GM18858 (cell line): Measurements from ENCODE around the gene VEGFB.

ENCODE experiments used
- ATAC-seq: cut with Tn5 transposase; IDR thresholded peaks from one replicate; pipeline ENCODE4 v1.9.1; 2021; ENCODE audit not compliant: unreplicated experiment

The VEGFB gene

DNA sequence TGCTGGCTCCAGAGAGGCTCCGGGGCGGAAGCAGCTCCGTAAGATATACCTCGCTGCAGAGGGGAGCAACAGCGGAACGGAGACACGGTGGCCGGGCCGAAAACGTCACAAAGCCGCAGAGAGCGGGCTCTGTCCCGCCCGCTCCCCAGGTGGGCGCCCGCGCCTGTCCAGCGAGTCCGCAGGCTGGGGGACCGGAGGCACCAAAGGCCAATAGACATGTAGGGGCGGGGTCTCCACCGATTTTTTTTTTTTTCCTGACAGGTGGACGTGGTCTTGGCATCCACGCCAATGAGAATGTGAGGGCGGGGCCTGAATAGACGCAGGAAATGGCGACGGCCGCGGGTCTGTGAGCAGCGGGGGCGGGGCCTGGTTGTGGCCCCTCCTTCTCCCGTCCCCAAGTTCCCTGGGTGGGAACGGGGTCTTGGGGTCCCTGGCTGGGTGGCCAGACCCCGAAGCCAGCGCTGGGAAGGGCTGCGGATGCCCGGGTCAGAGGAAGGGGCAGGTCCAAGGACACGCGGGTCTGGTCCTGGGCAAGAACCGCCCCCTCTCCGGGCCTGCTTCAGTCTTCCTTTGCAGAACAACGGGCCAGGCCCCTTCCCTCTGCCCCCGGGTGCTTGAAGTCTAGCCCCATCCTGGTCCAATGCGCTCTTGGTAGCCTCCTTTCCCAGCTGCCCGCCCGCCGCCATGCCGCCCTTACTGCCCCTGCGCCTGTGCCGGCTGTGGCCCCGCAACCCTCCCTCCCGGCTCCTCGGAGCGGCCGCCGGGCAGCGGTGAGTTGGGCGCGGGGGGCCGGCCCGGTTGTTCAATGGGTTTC is 4.0 kb upstream of the VEGFB start, which contains the start of gene DNAJC4:
TSS of gene DNAJC4 (plus strand) at position 378 of the 814 bp plus-strand sequence. CDS start at position 685, 307 bp downstream.
- ATAC-seq = no peak

DNA sequence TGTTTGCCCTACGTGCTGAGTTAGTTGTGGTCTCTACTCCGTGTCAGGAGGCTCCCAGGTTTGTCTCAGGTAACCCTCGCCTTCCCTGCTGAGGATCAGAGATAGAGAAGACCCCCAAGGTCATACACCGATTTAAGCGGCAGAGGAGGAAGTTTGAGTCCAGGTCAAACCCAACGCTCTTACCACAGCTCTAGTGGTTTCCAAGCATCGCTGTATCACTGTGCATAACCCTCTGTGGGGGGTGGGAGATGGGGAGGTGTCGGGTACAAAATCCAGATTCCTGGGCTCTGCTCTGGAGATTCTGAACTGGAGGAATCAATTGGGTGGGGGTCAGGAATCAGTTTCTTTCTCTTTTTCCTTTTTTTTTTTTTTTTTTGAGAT is 3.4 kb upstream of the VEGFB start:
- no peak for ATAC-seq

DNA sequence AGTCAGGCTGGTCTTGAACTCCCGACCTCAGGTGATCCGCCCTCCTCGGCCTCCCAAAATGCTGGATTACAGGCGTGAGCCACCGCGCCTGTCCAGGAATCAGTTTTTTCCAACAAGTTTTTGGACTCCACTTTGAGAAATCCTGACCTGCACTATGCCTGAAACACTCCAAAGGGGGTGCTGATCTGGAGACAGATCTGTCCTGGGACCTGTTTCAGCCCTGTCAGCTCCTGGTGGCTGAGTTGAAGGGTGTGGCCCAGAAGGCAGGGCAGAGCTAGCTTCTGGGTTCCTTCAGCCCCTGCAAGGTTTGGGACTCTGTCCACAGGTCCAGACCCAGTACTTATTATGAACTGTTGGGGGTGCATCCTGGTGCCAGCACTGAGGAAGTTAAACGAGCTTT is 2.8 kb upstream of the VEGFB start:
- ATAC-seq = no peak

DNA sequence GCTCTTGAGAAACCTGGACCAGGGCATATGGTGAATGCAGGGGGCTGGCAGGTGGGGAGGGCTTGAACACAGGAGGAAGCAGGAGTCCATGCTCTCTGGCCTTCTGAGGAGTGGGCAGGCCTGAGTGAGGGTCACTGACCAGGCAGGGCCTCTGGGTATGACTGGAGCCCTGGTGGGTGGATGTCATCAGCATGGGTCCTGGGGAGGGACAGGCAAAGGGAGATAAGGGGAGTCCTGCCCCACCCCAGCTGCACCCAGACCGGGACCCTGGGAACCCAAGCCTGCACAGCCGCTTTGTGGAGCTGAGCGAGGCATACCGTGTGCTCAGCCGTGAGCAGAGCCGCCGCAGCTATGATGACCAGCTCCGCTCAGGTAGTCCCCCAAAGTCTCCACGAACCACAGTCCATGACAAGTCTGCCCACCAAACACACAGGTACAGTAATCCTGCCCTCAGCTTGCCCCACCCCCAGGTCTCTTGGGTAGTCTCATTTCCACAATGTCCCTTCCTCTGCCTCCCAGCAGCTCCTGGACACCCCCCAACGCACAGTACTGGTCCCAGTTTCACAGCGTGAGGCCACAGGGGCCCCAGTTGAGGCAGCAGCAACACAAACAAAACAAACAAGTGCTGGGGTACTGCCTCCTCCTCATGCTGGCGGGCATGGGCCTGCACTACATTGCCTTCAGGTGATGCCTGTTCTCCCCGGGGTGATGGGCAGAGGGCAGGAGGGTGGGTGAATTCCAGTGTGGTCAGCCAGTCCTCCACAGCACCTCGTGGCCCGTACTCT is 2.0 kb upstream of the VEGFB start:
- ATAC-seq = no peak

DNA sequence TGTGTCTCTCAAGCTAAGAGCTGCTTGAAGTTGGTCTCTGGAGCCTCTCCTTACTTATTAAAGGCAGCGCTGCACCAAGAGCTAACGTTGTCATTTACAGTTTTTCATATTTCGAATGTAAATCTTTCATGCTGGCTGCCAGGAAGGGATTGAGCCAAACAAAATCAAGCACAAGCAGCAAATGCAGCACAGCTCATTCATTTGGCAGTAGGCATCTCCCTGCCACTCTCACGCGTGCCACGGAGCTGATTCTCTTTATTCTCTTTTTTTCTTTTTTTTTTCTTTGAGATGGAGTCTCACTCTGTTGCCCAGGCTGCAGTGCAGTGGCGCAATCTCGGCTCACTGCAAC is 1.4 kb upstream of the VEGFB start:
- ATAC-seq = no peak

DNA sequence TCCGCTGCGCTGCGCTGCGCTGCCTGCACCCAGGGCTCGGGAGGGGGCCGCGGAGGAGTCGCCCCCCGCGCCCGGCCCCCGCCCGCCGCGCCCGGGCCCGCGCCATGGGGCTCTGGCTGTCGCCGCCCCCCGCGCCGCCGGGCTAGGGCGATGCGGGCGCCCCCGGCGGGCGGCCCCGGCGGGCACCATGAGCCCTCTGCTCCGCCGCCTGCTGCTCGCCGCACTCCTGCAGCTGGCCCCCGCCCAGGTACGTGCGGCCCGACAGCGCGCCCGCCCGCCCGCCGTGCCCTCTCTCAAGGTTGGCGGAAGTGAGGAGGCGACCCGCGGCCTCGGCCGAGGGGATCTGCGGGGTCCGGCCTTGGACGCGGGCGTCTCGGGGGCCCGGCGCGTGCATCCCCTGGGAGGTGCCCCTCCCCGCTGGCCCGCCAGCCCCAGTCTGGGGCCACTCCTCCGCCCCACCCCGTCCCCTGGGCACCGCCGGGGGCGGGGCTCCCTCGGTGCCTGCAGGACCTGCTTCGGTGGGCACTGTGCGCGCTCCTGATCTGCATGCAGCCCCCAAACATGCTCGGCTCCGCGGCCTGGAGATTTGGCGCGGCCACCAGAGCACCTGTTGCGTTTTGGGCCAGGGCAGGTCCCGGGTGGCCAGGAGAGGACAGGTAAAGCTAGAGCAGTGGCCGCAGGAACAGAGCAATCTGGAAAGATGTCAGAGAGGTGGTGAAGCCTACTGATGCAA is 429 bp downstream of the VEGFB start:
- ATAC-seq = no peak

DNA sequence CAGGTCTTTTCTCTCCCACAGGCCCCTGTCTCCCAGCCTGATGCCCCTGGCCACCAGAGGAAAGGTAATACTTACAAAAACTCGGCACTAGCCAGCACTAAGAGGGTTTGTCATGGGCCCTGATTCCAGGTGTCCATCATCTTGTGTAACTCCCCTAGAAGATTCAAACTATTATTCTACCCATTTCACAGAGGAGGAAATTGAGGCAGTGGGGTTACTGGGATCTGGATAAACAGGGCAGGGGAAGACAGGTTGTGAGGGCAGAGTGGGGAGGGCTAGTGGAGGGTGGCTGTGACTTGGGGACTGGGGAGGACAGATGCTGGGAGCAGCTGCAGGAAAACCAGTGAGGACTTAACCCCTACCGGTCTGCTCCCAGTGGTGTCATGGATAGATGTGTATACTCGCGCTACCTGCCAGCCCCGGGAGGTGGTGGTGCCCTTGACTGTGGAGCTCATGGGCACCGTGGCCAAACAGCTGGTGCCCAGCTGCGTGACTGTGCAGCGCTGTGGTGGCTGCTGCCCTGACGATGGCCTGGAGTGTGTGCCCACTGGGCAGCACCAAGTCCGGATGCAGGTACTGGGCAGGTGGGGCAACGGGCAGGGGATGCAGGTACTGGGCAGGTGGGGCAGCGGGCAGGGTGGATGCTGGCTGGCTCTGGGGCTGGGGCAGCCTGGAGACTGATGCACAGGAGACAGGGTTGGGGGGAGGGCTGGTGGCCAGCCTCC is 1.2 kb downstream of the VEGFB start:
- no peak for ATAC-seq

DNA sequence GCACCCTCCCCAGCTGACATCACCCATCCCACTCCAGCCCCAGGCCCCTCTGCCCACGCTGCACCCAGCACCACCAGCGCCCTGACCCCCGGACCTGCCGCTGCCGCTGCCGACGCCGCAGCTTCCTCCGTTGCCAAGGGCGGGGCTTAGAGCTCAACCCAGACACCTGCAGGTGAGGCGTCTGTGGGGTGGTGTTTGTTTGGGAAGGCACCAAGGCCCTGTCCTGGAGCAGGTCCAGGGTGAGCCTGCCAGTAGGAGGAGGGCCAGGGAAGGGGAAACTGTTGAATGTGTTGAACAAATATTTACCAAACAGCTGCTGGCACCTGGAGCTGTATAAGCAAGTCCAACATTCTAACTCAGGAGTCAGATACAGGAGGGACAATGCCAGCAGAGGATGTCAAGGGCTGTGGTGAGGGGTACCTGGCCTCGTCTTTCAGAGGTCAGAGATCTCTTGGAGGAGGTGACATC is 3.1 kb downstream of the VEGFB start:
- ATAC-seq = no peak

DNA sequence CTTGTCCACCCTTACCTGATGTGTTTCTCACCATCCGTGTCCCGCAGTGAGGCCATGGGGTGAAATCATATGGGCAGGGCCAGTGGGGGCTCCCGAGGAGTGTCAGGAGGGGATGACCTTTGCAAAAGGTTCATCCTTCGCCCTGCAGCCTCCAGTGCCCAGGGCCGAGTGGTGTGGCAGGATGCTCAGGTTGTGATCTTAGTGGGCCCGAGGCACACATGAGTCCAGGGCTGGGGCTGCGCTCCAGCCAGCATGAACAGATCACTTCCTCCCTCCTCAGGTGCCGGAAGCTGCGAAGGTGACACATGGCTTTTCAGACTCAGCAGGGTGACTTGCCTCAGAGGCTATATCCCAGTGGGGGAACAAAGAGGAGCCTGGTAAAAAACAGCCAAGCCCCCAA is 3.7 kb downstream of the VEGFB start:
- ATAC-seq = no peak

DNA sequence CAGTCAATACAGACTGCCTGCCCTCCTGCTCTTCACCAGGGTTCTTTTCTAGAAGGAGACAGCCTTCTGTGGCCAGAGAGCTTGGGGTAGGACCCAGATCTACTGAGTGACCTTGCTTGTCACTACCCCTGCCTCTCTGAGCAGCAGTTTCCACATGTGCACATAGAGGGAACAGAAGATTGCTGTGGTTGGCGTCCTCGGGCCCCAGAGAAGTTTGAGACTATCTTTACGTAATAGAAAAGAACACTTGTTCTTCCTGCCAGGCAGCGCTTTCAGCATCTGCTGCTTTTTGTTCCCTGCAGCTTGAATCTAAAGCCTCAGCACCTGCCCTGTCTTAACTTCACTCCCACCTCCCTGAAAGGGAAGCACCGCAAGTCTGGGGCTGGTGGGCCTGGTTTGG is 4.6 kb downstream of the VEGFB start:
- ATAC-seq = no peak

DNA sequence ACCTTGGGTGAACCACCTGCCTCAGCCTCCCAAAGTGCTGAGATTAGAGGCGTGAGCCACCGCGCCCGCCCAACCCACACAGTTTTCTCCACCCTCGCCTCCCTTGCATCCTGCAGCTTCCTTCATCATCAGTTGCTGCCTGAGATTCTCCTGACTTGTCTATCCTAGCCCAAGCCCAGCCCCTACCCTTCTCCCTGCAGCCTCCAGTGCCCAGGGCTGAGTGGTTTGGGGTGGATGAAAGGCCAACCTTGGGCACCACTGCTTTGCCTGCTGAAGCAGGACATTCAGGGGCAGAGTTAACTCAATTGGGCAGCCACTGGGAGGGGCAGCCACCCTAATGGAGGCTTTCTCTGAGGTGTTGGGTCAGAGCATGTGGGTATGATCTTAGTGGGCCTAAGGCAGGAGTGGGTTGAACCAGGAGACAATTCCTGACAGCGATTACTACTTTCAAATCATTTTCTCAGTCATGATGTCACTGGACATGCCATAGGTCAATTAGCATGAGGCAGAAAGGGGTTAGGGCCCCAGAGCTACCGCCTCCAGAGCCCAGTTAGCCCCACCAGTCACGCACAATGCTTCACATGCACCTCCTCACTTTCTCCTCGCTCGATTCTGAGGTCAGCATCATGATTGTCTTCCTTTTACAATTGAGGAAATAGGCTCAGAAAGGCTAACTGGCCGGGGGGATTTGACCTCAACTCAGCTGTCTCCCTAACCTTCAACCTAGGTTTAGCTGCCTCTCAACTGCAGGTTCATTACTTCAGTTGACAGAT is 5.5 kb downstream of the VEGFB start:
- no peak for ATAC-seq

DNA sequence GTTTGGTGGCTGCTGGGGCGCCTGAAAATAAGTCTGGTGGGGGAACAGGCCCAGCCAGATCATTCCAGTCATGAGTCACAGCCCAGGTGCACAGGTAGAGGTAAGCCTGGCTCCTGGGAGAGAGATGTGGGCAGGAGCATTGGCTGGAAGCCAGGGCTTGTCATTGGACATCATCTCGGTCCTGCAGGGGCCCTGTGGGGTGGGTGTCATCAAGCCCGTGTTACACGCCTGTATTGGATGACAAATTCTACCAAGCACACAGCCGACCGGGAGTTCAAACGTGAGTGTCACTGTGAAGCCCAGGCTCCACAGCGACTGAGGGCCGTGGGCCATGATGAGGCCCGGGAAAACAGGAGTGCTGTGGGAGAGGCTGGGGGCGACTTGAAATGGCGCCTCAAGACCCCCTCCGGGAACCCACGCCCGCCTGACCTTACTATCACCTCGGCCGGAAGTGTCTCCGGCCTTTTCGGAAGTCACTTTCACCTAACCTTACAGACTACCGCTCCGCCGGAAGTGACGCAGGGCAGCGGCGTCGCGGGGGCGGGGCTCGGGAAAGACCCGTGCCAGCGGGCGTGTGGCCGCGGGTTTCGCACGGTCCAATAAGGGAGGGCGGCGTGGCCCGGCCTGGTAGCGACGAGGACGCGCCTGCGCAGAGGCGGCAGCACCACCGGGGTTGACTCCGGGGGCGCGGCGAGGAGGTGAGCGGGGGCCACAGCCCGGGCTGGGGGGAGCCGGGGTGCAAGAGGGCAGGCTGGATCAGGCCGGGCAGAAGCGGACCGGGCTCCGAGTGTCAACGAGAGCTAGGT is 6.3 kb downstream of the VEGFB start, which contains the start of gene FKBP2:
TSS of gene FKBP2 (plus strand) at position 661 of the 806 bp plus-strand sequence. CDS start 1,293 bp downstream, outside the sequence.
- ATAC-seq = peak; percentile 44

DNA sequence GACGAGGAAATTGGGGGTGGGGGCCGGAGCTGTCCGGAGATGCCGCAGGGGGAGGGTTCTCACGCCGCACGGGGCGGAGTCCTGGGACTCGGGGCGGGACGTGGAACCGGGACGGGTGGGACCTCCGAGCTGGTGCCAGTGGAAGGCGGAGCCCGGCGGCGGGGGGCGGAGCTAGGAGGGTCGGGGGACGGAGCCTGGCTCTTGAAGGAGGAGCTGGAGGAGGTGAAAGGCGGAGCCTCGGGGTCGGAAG is 6.8 kb downstream of the VEGFB start:
- peak; percentile 43 for ATAC-seq

DNA sequence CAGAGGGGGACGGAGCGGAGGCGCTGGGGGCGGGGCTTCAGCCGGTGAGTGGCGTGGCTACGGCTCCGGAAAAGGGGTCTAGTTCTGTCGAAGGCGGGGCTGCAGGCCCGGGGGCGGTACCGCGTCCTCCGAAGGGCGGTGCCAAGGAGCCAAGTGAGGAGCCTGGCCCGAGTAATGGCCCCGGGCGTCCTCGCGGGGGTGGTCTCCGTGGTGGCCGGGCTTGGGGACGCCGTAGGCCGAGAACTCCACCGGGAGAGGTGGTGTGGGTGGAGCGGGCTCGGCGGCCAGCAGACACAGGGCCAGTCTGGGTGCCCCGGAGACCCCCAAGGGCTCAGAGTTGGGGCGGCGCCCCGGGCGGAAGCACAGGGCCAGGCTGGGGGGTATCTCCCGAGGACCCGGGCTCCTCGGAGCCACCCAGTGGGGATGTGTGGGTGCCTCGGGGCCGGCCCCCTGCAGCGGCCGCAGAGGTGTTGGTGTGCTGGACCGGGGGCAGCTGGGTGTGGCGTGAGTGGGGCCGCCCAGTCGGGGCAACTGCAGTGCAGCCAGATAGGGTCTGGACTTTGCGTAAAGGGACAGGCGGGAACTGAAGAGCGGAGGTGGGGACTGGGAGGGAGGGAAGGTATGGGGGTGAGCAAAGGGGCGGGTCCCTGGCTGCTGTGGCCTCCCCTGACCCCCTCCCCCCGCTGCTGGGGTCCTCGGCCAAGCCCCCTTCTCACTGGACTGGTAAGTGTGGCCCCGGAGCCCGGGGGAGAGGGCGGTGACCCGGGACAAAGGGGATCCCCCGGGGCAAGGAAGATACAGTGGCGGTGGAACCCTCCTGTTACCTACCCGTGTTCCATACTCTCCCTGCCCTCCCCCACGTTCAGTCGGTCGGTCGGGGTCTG is 7.3 kb downstream of the VEGFB start:
- peak; percentile 2 for ATAC-seq

DNA sequence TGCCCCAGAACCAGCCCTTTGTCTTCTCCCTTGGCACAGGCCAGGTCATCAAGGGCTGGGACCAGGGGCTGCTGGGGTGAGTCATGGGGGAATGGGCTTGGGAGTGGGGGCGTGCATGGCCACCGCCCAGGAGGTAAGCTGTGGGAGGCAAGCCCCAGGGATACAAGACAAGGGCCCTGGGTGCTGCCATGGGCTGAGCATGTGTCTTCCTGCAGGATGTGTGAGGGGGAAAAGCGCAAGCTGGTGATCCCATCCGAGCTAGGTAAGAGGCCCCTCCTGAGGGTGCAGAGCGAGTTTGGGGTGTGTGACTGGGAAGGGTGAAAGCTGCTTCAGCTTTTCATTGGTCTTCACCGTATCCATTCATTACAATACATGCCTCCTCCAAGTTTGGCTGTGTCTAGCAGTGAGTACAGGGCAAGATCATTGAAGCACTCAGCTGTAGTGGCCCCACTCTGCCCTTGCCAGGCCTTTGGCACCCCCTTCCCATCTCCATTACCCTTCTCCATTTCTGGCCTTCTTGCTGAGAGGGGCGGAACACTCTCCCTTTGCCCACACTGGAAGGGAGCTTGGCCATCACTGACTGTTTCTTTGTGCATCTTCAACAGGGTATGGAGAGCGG is 9.0 kb downstream of the VEGFB start:
- ATAC-seq = no peak

DNA sequence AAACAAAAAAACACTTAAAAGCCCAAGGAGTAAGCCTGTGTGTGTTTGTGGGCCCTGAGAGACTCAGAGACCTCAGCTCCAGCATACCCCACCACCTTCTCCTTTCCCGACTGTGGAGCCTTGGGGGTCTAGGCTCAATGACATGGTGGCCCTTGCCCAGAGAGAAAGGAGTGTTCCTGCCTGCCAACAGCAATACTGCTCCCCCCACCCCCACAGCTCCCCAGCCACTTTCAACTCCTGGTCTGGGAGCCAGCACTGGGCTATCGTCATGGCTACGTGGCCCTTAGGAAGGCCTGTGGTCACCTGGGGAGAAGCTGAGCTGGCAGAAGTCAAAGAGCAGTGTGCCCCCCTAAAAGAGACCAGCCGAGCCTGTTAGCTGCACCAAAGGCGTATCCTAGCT is 9.7 kb downstream of the VEGFB start:
- no peak for ATAC-seq

DNA sequence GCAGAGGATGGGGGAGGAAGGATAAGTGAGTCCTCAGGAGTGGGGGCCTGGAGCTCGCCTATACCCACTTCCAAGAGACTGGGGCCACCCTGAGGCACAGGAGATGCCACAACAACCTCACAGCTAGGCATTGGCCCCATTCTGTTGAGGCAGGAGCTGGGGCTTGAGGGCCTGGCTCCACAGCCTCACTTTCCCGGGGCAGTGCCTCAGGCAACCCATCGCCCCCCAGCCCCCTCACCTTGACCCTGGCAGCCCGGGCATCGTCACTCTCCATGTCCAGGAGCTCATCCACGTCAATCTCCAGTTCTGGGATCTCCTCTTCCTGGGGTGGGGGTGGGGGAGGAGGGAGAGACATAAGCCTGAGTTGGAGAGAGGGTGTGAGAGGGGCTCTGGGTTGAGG is 10.6 kb downstream of the VEGFB start:
- ATAC-seq = no peak

DNA sequence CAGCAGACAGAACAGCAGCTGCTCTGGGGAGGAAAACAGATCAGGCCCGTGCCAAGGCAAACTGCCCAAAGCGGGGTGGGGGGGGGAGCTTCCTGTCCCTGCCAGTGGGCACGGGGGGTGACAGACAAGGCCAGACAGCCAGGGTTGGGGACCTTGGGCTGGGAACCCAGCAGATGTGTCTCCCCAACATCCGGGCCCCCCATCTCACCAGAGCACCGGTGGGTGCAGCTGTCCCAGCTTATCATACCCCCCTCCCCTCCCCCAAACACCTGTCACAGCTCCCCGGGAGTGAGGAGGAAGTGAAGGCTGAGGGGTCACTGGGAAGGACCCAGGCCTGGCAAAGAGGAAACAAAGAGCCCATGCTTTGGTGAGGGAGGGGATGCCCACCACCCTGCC is 11.0 kb downstream of the VEGFB start:
- no peak for ATAC-seq
